NCI-H2196 (cell line): Measurements from ENCODE around the gene NTN3.
"Not testable (repeated sequence)": the region's sequence is repeated elsewhere in the genome, so short reads cannot be mapped to it uniquely, and the experiment has no call there.

ENCODE experiments used
- DNase-seq: peaks from one replicate; lab custom pipeline; 2025; ENCODE audit not compliant: unreplicated experiment; lab: John Stamatoyannopoulos, UW

The NTN3 gene

DNA sequence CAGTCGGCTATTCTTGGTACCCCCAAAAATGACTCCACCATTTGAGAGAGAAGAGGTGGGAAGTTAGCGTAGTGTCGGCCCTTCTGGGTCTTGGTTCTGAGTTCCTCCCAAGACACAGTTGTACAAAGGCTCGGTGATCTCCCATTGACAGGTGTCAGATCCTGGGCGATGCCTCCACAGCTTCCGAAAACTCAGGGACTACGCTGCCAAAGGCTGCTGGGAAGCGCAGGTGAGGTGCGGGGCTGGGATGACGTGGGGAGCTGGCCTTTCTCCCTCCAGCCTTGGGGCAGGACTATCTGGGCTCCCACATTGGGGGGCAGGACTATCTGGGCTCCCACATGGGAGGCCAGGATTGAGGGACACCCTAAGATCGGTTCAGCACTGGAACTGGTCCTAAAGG, 31.5 kb upstream of the NTN3 start:
- DNase-seq = no peak

DNA sequence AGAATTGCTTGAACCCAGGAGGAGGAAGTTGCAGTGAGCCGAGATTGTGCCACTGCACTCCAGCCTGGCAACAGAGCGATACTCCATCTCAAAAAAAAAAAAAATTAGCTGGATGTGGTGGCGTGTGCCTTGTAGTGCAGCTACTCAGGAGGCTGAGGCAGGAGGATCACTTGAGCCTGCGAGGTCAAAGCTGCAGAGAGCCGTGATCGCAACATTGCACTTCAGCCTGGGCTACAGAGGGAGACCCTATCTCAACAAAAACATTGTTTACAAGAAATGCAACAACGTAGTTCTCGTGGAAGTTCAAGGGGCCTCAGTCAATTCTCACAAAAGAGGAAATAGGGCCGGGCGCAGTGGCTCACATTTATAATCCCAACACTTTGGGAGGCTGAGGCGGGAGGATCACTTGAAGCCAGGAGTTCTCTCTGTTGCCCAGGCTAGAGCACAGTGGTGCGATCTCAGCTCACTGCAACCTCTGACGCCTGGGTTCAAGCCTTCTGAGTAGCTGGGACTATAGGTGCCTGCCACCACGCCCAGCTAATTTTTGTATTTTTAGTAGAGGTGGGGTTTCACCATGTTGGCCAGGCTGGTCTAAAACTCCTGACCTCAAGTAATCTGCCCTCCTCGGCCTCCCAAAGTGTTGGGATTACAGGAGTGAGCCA, 29.8 kb upstream of the NTN3 start:
- DNase-seq = not testable (repeated sequence)

DNA sequence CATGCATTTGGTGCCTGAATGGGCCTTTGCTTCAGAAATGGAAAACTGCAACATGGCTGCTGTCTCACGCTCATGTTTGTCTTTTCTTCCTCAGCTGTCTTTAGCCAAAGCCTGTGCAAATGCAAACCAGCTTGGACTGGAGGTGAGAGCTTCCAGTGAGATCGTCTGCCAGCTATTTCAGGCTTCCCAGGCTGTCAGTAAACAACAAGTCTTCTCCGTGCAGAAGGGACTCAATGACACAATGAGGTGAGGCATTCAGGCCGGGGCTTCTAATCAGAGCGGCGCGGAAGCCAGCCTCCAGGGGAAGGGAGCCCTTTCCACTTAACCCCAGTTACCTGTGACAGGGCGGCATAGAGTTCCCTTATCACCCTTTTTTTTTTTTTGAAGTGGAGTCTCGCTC, 27.5 kb upstream of the NTN3 start:
- DNase-seq = peak; percentile 27

DNA sequence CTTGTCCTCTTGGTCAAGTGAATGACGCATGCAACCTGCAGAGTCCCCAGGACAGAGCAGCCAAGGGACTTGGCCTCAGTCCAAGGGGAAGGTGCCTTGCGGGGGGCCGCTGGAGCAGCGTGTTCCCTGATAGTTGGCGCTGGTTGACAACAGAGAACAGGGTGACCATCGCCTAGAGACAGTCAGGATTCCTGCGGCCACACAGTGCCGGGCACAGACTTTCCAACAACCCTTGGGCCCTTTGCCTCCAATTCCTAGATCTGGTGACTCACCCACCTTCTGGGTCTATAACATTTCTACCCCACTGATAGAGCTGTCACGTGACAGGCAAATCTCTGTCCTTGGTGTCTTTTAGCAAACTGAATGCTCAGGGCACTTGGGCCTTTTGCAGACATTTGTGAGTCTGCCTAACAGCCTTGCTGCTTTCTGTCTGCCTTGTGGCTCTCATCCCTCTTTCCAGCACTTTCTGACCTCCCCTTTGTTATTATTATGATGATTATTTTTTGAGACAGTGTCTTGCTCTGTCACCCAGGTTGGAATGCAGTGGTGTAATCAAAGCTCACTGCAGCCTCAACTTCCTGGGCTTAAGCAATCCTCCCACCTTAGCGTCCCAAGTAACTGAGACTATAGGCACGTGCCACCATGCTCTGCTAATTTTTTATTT, 23.0 kb upstream of the NTN3 start:
- DNase-seq = no peak

DNA sequence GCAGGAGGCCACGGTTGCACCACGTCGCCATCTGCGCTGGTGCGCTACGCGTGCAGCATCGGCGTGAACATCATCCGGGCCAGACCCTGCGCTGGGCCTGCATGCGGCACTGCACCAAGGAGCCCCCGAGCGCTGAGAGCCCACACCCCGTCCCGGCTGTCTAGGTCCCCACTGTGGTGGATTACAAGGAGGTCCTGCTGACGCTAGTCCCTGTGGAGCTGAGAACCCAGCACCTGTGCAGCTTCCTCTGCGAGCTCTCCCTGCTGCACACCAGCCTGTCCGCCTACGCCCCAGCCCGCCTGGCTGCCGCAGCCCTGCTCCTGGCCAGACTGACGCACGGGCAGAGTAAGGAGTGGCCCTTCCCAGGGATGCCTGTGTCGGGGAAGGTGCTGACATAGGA, 22.0 kb upstream of the NTN3 start:
- DNase-seq = no peak

DNA sequence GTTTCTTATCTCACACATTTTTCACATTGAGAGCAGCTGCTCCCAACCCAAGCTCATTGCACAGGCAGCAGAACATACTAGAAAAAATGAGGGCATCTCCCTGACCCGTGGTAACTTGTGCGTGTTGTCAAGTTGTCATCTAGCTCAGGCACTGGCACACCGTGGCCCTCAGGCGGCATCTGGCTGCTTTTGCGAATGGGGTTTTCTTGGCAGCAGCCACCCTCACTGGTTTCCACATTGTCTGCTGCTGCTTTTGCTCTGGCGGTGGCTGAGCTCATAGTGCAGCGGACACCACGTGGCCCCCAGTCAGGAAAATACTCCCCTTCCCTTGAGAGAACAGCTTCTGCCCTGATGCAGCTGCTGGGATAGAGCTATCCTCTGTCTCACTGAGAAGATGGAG, 20.6 kb upstream of the NTN3 start:
- no peak for DNase-seq

DNA sequence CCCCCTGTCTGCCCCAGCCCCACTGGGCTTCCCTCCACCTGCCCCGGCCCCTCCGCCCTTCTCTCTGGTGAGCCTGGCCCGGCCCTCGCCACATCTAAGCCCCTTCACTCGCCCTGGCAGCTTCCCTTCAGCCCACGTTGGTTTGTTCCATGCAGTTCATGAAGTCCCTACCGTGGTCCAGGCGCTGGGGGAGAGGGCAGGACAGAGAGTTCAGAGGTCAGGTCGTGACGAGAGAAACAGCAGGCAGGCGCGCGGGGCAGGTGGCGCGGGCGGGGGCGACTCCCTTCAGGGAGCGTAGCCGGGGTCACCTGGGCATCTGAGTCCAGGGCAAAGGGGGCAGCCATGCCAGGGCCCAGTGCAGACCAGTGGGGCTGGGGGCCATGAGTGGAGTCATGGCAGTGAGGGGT, 20.1 kb upstream of the NTN3 start:
- DNase-seq = no peak

DNA sequence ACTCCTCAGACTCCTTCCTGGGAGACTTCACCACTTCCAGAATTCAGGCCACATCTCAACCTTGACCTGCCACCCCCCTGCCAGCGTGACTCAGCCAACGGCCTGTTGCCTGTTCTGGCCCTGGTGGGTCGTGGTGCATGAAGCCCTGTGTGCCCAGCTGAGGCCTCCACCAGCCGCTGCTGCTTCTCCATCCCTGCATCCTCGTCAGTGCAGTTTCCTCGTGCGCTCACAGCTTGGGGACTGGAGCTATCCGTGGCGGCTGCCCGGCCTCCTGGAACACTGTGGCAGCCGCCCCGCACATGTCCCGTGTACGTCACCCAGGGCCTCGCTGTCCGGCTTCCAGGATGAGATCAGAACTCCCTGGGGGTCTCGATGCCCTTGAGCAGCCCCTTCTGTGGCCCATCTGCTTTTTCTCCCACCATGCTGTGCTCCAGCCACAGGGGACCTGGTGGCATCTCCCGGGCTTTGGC, 19.2 kb upstream of the NTN3 start:
- DNase-seq = no peak

DNA sequence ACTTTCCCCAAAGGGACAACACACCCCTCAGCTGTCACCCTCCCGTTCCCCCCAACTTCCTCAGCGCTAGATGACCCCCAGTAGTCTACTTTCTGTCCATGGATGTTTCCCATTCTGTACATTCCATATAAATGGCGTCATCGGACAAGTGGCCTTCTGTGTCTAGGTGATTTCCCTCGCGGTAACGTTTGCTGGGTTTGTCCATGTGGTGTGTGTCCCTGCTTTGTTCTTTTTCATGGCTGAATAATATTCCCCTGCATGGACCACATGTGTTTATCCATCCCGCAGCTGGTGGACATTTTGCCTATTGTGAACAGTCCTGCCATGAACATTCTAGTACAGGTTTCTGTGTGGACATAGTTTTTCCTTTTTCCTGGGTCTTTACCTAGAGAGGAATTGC, 18.4 kb upstream of the NTN3 start:
- DNase-seq = no peak

DNA sequence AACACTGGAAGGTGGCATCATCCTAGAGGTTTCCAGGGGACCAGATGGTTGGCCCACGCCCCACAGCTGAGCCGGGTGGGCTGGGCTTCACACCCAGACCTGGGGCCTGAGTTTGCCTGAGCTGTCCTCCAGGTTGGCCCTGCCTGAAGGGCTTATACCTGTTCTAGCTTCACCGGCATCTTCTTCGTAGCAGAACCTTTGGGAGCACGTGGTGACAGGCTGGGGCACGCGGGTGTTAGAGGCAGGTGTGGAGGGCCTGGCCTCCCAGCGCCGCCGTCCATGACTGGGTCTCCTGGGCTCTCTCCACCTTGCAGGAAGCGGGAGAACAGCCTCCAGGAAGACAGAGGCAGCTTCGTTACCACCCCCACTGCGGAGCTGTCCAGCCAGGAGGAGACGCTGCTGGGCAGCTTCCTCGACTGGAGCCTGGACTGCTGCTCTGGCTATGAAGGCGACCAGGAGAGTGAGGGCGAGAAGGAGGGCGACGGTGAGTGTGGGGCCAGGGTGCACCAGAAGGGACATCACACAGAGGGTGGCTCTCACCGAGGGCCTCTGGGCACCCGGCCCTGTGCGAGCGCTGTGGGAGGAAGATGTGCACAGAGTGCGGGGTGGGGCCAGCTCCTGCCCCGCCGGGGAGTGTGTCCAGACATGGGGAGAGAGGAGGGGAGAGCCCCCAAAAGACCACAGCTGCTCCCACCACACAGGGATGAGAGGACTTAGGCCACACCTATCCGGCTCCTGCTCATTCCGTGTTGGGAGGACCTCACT, 15.8 kb upstream of the NTN3 start:
- DNase-seq = no peak

DNA sequence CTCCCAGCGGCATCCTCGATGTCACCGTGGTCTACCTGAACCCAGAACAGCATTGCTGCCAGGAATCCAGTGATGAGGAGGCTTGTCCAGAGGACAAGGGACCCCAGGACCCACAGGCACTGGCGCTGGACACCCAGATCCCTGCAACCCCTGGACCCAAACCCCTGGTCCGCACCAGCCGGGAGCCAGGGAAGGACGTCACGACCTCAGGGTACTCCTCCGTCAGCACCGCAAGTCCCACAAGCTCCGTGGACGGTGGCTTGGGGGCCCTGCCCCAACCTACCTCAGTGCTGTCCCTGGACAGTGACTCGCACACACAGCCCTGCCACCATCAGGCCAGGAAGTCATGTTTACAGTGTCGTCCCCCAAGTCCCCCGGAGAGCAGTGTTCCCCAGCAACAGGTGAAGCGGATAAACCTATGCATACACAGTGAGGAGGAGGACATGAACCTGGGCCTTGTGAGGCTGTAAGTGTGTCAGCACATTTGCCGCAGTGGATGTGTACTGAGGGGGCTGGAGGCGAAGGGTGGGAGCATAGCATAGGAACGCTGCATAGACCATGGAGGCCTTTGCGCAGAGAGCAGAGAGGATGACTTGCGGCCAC, 14.4 kb upstream of the NTN3 start:
- DNase-seq = no peak

DNA sequence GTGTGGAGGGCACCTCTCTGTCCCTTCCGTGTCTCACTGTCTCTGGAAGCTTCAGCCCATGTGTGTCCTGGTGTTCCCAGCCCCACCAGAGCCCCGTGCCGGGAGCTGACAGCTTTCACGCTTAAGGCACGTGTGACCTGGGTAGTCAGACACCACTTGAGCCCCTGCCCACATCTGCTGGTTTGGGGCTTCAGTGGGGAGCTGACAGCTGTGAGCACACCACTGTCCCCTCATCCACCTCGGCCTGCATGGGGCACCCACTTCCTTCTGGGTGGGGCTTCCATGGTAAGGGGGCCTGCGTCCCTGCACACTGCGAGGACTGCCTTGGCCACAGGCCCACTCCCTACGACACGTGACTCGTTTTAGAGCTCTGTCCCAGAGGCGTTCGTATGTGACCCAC, 13.8 kb upstream of the NTN3 start:
- DNase-seq = no peak

DNA sequence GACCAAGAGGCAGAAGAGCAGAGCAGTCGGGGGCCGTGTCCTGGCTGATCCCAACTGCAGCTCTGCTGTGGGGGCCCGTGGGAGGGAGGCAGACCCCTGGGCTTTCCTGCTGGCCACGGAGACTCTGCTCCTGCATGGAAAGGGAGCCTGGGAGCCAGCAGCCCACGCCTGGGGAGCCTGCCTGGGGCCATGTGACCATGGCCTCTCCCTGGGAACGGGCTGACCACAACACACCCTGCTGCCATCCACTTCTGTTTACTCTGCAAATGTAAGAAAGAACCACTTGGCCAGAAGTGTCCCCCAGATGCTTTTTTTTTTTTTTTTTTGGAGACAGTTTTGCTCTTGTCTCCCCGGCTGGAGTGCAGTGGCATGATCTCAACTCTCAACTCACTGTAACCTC, 13.2 kb upstream of the NTN3 start:
- DNase-seq = no peak

DNA sequence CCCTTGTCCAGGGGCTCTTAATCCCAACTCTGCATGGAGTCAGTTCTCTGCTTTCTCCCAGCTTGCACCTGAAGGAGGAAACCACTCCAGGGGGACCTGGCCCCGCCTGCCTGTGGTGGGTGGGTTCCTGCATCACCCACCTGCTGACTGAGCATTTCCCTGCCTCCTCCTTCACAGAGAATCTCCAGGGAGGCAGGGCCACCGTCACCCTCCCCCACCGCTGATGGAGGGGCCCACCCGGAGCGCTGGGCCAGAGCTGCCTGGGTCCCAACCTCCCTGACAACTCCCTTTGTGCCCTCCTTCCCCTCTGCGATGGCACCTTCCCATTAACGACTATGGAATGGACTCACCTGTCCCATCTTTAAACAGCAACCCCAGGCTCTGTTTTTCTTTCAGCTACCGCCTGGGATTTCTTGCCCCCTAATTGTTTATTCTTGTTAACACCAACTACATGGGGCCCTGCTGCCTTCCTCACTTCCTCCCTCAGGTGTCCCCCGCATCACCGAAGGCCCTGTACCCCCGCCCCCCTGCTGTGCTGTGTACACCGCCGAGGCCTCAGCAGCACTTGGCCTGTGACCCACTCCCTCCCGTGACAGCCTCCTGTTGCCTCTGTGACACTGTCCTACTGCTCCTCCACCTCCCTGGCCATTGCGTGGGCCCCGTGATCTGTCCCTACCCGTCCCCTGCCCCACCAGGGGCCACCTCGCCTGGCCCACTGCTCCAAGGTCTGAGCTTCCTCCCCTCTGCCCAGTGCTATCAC, 12.0 kb upstream of the NTN3 start:
- DNase-seq = no peak

DNA sequence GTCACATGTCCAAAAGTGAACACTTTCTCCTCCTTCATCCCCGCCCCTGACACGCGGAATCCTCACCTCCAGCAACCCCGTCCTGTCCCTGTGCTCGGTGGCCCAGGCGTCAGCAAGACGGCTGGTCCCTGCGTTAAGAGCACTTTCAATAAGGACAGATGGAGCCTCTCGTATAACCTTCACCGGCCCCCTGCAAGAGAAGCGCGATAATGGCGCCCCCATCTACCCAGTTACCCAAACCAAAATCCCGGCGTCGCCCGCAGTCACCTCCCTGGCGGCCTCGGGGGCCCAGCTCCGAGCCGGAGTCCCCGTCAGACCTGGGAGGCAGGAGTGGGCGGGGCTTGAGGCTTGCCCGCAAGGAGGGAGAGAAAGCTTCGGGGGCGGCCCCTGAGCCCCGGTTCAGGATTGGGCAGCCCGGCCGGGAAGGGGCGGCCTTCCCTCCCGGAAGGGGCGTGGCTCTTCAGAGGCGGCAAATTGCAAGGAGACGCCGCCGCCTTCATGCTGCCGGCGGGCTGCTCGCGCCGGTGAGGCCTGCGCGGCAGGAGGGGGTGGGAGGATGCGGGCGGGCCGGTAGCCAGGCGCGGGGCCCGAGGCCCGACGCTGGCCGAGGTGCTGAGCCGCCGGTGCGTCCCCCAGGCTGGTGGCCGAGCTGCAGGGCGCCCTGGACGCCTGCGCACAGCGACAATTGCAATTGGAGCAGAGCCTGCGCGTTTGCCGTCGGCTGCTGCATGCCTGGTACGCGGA, 11.3 kb upstream of the NTN3 start, which contains the start of gene TEDC2:
TSS of gene TEDC2 (plus strand) at position 463 of the 744 bp plus-strand sequence. CDS start at position 499, 36 bp downstream.
- peak; percentile 98 for DNase-seq

DNA sequence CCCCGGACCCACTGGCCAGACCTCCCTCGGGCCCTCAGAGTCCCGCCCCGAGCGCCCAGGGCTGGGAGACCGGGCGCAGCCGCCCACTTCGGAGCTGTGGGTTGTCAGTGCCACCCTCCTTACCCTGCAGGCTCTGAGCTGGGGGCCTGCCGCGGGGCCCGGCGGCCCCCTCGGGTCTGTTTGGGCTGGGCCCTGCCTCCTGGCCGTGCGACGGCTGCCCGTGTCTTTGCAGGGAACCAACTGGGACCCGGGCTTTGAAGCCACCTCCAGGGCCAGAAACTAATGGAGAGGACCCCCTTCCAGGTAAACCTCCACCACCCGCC, 10.7 kb upstream of the NTN3 start:
- no peak for DNase-seq

DNA sequence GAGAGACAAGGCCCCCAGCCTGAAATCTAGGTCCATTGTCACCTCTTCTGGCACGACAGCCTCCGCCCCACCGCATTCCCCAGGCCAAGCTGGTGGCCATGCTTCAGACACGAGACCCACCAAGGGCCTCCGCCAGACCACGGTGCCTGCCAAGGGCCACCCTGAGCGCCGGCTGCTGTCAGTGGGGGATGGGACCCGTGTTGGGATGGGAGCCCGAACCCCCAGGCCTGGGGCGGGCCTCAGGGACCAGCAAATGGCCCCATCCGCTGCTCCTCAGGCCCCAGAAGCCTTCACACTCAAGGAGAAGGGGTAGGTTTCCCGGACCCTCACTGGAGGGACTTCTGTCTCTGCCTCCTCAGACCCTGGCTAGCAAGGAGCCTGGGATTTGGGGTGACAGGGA, 10.2 kb upstream of the NTN3 start:
- DNase-seq = no peak

DNA sequence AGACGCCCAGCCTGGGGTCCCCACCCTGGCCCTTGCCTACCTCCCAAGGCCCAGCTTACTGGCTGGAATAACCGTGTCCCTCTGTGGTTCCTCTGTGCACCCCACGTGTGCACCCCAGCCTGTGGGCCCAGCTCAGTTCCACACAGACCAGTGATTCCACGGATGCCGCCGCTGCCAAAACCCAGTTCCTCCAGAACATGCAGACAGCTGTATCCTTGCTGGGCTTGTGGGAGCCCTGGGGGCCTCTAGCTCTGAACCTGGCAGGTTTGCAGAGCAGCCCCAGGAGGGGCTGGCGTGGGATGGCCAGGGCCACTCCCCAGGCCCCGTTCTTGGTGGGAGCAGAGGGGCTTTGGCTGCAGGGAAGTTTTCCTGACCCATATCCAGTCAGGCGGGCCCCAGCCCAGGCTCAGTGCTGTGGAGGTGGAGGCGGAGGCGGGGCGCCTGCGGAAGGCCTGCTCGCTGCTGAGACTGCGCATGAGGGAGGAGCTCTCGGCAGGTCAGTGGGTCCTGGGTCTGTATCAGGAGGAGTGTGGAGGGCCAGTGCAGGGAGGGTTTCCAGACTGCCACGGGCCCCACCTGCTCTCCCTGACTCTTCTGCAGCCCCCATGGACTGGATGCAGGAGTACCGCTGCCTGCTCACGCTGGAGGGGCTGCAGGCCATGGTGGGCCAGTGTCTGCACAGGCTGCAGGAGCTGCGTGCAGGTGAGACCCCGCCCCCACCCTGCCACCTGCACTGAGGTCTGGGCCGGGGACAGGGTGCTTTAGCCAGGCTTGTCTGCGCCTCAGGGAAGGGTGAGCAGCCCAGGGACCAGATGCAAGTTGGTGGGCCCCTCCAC, 8.8 kb upstream of the NTN3 start:
- DNase-seq = no peak

DNA sequence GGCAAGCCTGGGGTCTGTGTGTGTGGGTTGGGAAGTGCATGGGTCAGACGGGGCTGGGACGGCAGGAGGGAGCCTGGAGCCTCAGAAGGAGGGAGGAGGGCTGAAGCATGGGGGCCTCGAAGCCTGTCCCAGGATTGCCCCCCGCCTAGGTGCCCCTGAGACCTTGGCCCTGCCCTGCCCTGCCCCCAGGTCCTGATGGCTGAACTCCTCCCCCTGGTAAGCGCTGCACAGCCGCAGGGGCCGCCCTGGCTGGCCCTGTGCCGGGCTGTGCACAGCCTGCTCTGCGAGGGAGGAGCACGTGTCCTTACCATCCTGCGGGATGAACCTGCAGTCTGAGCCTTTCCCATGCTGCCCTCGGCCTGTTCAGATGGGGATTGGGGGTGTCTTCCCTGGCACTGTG, 6.8 kb upstream of the NTN3 start:
- DNase-seq = no peak
